GM12878 (cell line): ENCODE measurements around the gene MAPKAP1. TPM values are rescaled to one million over a fixed set of nuclear protein-coding genes. Genes with fewer than 3 reads are reported as not detected.

Experiments
- ATAC-seq: fragments of 200-7000 bp; cut with Tn5 transposase; 3 replicates; pipeline ENCODE4 v1.9.1; 2020; ENCODE audit warnings: mild to moderate bottlenecking, moderate library complexity
- BruUV-seq: library from RNA; stranded (reverse); fragments of 400-500 nt; replicated peaks from 2 replicates; lab custom pipeline; 2021; lab: Mats Ljungman, UMichigan
- CTCF ChIA-PET: fragments of 300-600 bp; sonication (Branson Sonifier 250); formaldehyde crosslinking; extraction: SDS; loops from one replicate; lab custom pipeline; 2021; ENCODE audit warnings: inconsistent platforms; lab: Yijun Ruan, JAX
- POLR2A ChIA-PET: fragments of 350-600 bp; formaldehyde crosslinking; extraction: SDS; loops from one replicate; lab custom pipeline; 2021; ENCODE audit warnings: inconsistent platforms; lab: Charles Lee
- RAD21 ChIA-PET: fragments of 300-600 bp; sonication (Branson Sonifier 250); formaldehyde crosslinking; loops from one replicate; lab custom pipeline; 2023; ENCODE audit warnings: antibody characterized with exemption; ENCODE audit not compliant: unreplicated experiment; lab: Charles Lee
- SMC1A ChIA-PET: fragments of 300-600 bp; sonication (Branson Sonifier 250); formaldehyde crosslinking; loops from one replicate; lab custom pipeline; 2023; ENCODE audit not compliant: unreplicated experiment, uncharacterized antibody; lab: Charles Lee
- DNase-seq: peaks from one replicate; pipeline ENCODE4 v3.0.0-alpha.2; 2011; ENCODE audit warnings: low read depth, low spot score
- FAIRE-seq: peaks from 3 replicates; lab custom pipeline; 2011; peaks lifted over from hg19 to GRCh38; lab: Jason Lieb, UNC
- H2AFZ ChIP-seq: 2 replicates; pipeline ENCODE4 v1.6.0; 2011; ENCODE audit warnings: low read depth, low read length, control low read depth; ENCODE audit not compliant: control insufficient read depth
- H3K27ac ChIP-seq: 2 replicates; pipeline ENCODE4 v1.5.1; 2011; ENCODE audit warnings: control low read depth; ENCODE audit not compliant: control insufficient read depth, insufficient read depth
- H3K27me3 ChIP-seq, 2 experiments: replicated peaks in 1 of 2; 2 replicates each; pipeline versions ENCODE4 v1.6.0 to v1.6.1; 2011; ENCODE audit warnings: low read length in 1 of 2; ENCODE audit not compliant: control insufficient read depth in 2 of 2, insufficient read depth in 2 of 2
- H3K36me3 ChIP-seq, 2 experiments: 2 replicates each; pipeline ENCODE4 v1.5.1; 2011; ENCODE audit warnings: low read length in 1 of 2; ENCODE audit not compliant: control insufficient read depth in 2 of 2, insufficient read depth in 2 of 2
- H3K4me1 ChIP-seq: 2 replicates; pipeline ENCODE4 v1.6.1; 2011; ENCODE audit warnings: mild to moderate bottlenecking, low read length, moderate library complexity, mixed read lengths; ENCODE audit not compliant: control insufficient read depth, insufficient read depth
- H3K4me2 ChIP-seq: 2 replicates; pipeline ENCODE4 v1.6.0; 2011; ENCODE audit warnings: control low read depth; ENCODE audit not compliant: control insufficient read depth, insufficient read depth
- H3K4me3 ChIP-seq: fragments of 200-600 bp; sonication (generic); 2 replicates; pipeline ENCODE4 v1.5.1; 2016
- H3K79me2 ChIP-seq: 2 replicates; pipeline ENCODE4 v1.6.0; 2011; ENCODE audit warnings: low read length; ENCODE audit not compliant: control insufficient read depth, insufficient read depth
- H3K9ac ChIP-seq: 2 replicates; pipeline ENCODE4 v1.8.0; 2011; ENCODE audit warnings: low read length, control low read depth, mixed read lengths; ENCODE audit not compliant: control insufficient read depth, insufficient read depth
- H3K9me3 ChIP-seq: replicated peaks from 3 replicates; pipeline ENCODE4 v1.5.1; 2011; ENCODE audit warnings: mild to moderate bottlenecking, low read length; ENCODE audit not compliant: control insufficient read depth, insufficient read depth
- H4K20me1 ChIP-seq: 2 replicates; pipeline ENCODE4 v1.6.0; 2011; ENCODE audit not compliant: control insufficient read depth, insufficient read depth
- ATF7 ChIP-seq: fragments of 450-650 bp; IDR thresholded peaks from 2 replicates; pipeline ENCODE4 v1.6.1; 2016; ENCODE audit warnings: low read depth, mild to moderate bottlenecking
- CHD1 ChIP-seq: IDR thresholded peaks from 2 replicates; pipeline ENCODE4 v1.6.1; 2012; ENCODE audit warnings: low read depth, low read length, improper control_type of control experiment
- FOXK2 ChIP-seq: fragments of 450-650 bp; IDR thresholded peaks from 2 replicates; pipeline ENCODE4 v1.6.1; 2017; ENCODE audit warnings: mild to moderate bottlenecking, moderate library complexity
- HDGF ChIP-seq: fragments of 450-650 bp; IDR thresholded peaks from 2 replicates; pipeline ENCODE4 v1.6.1; 2016; ENCODE audit warnings: antibody characterized with exemption
- MAX ChIP-seq: IDR thresholded peaks from 2 replicates; pipeline ENCODE4 v1.6.1; 2012; ENCODE audit warnings: low read depth, low read length, improper control_type of control experiment
- MLLT1 ChIP-seq: fragments of 450-650 bp; IDR thresholded peaks from 2 replicates; pipeline ENCODE4 v1.6.1; 2016; ENCODE audit warnings: mild to moderate bottlenecking
- MYC ChIP-seq: IDR thresholded peaks from 2 replicates; pipeline ENCODE4 v1.6.1; 2011; ENCODE audit warnings: mild to moderate bottlenecking, low read length, moderate library complexity, inconsistent platforms; ENCODE audit not compliant: insufficient read depth, insufficient replicate concordance, insufficient read length, severe bottlenecking
- NBN ChIP-seq: fragments of 450-650 bp; IDR thresholded peaks from 2 replicates; pipeline ENCODE4 v1.6.1; 2016
- NFIC ChIP-seq: IDR thresholded peaks from 2 replicates; pipeline ENCODE4 v1.6.1; 2012; ENCODE audit warnings: low read depth, mild to moderate bottlenecking, inconsistent platforms, low read length, moderate library complexity
- NKRF ChIP-seq: fragments of 450-650 bp; conservative IDR thresholded peaks from 2 replicates; pipeline ENCODE4 v1.6.1; 2017; ENCODE audit warnings: mild to moderate bottlenecking, moderate library complexity
- PAX8 ChIP-seq: fragments of 450-650 bp; IDR thresholded peaks from 2 replicates; pipeline ENCODE4 v1.6.1; 2017; ENCODE audit warnings: mild to moderate bottlenecking, moderate library complexity
- PKNOX1 ChIP-seq: fragments of 450-650 bp; IDR thresholded peaks from 2 replicates; pipeline ENCODE4 v1.6.1; 2016; ENCODE audit warnings: mild to moderate bottlenecking
- POLR2AphosphoS5 ChIP-seq: IDR thresholded peaks from 2 replicates; pipeline ENCODE4 v1.6.1; 2011; ENCODE audit warnings: mild to moderate bottlenecking, low read length, inconsistent platforms
- POU2F2 ChIP-seq: IDR thresholded peaks from 3 replicates; pipeline ENCODE4 v1.6.1; 2011; ENCODE audit warnings: low read depth, mild to moderate bottlenecking, low read length, borderline replicate concordance
- SIN3A ChIP-seq: IDR thresholded peaks from 2 replicates; pipeline ENCODE4 v1.6.1; 2012; ENCODE audit warnings: low read depth, low read length, improper control_type of control experiment
- STAT1 ChIP-seq: fragments of 450-650 bp; conservative IDR thresholded peaks from 2 replicates; pipeline ENCODE4 v1.6.1; 2014; ENCODE audit warnings: antibody characterized with exemption, mild to moderate bottlenecking
- TARDBP ChIP-seq: IDR thresholded peaks from 2 replicates; pipeline ENCODE4 v1.6.1; 2016; ENCODE audit warnings: borderline replicate concordance
- TBL1XR1 ChIP-seq: IDR thresholded peaks from 2 replicates; pipeline ENCODE4 v1.6.1; 2012; ENCODE audit warnings: low read depth, low read length, improper control_type of control experiment
- WRNIP1 ChIP-seq: IDR thresholded peaks from 2 replicates; pipeline ENCODE4 v1.6.1; 2011; ENCODE audit warnings: low read depth, low read length, improper control_type of control experiment, borderline replicate concordance
- ZNF207 ChIP-seq: fragments of 450-650 bp; IDR thresholded peaks from 2 replicates; pipeline ENCODE4 v1.6.1; 2014; ENCODE audit warnings: antibody characterized with exemption, mild to moderate bottlenecking, borderline replicate concordance
- WGBS: methylation state at CpG from one replicate; pipeline ENCODE4 v1.1.6; 2016; ENCODE audit warnings: low lambda C conversion rate; ENCODE audit not compliant: insufficient replicate concordance, insufficient coverage; ENCODE audit errors: missing lambda C conversion rate; 5-methylcytosine and 5-hydroxymethylcytosine counted together
- in situ Hi-C: fragments of 300-500 bp; cut with MboI; formaldehyde crosslinking; loops from 9 replicates; pipeline ENCODE4 v1.14.3; 2018; ENCODE audit warnings: mixed read lengths
- intact Hi-C: fragments of 100-400 bp; cut with micrococcal nuclease; formaldehyde crosslinking; loops from one replicate; pipeline ENCODE4 v1.14.2; 2022; ENCODE audit not compliant: unreplicated experiment
- polyA plus RNA-seq, 11 experiments: library from polyadenylated mRNA; depleted of rRNA in 4 of 11; unstranded in 6 of 11; stranded (reverse) in 5 of 11; fragments of >200 nt; fragmentation: Nextera tagmentation in 4 of 11; fragmentation: Illumina TruSeq in 1 of 11; extraction: Ambion mirVana in 4 of 11; extraction: Trizol in 1 of 11; gene quantifications; 1 replicate in 1 of 11; 2 replicates in 10 of 11; pipeline versions ENCODE4 v1.2.1 to v1.2.3, GENCODE V29; 2011 to 2016; ENCODE audit warnings: inconsistent platforms in 2 of 11, missing spikeins in 2 of 11, low read depth in 1 of 11
- total RNA-seq, 4 experiments: library from RNA; depleted of rRNA in 3 of 4; stranded (reverse); fragments of >200 nt in 3 of 4; fragmentation: Illumina TruSeq in 1 of 4; extraction: Trizol in 1 of 4; gene quantifications; 2 replicates each; pipeline versions ENCODE4 v1.2.1 to v1.2.3, GENCODE V29; 2013 to 2021

The MAPKAP1 gene
- total and polyA plus RNA-seq, 10 of the 15 experiments (the other 5 are each of a cell fraction or from before 2014, with no cell fraction given), result 5.1 to 188 (median 105) TPM

- 0 out of 2 replicates have a peak, but pooled peaks have one; percentile 26 for TF ChIP-seq SIN3A
- TF ChIP-seq TBL1XR1, result peak; percentile 78; the same call in 1 of the 2 replicates
- TF ChIP-seq CHD1, result no peak
- TF ChIP-seq MLLT1, result peak; percentile 73
- peak; percentile 69; the same call in 1 of the 2 replicates for TF ChIP-seq HDGF
- TF ChIP-seq WRNIP1, result peak; percentile 97
- peak; percentile 49; the same call in 1 of the 3 replicates for TF ChIP-seq POU2F2
- TF ChIP-seq NBN, result peak; percentile 82; the same call in 1 of the 2 replicates
Observed at GRCh38 chr9:125446561-125447094, 260.4 kb downstream of the MAPKAP1 start (continued).

GRCh38 chr9:125444956-125445506 lies 262.0 kb downstream of the MAPKAP1 start:
- H4K20me1 ChIP-seq, result no peaks in the 10 kb centered on the region; the same call in 1 of the 2 replicates
- H3K4me1 ChIP-seq, result peaks cover 14% of the 10 kb centered on the region
- BruUV-seq, result no TSS peak
- DNase-seq, result no peak
- 98% methylated on average over 8 of the region's 8 CpGs for WGBS
- no peak for FAIRE-seq
- in situ Hi-C loops, result no loop called here
- no peak overlapping the region for H3K4me3 ChIP-seq
- no peak for ATAC-seq
- H3K27ac ChIP-seq, result no peak overlapping the region
- SMC1A ChIA-PET, result interaction anchor here (1.4 kb wide), 1 partner anchor 84 kb away, joined by 6 read pairs; no protein-coding TSS in a partner anchor
- POLR2A ChIA-PET, result no interaction called here
- H3K4me2 ChIP-seq, result no peak overlapping the region
- CTCF ChIA-PET, result interaction anchor here (0.6 kb wide), 1 partner anchor 69 kb away, joined by 3 read pairs; no protein-coding TSS in a partner anchor
- no peak overlapping the region for H2AFZ ChIP-seq
- RAD21 ChIA-PET, result no interaction called here
- no peaks in the 10 kb centered on the region for H3K79me2 ChIP-seq
- no peaks in the 10 kb centered on the region for H3K9me3 ChIP-seq
- no peaks in the 10 kb centered on the region for H3K27me3 ChIP-seq
- intact Hi-C loops, result no loop called here
- H3K36me3 ChIP-seq, result peaks cover 11 to 15% of the 10 kb centered on the region in 2 experiments; a peak in 3 of 4 replicates
- no peak overlapping the region for H3K9ac ChIP-seq
- TF ChIP-seq FOXK2 (no peak), MYC (no peak), MAX (no peak), POLR2AphosphoS5 (no peak), ATF7 (no peak), PKNOX1 (no peak), PAX8 (no peak), NKRF (no peak), NFIC (no peak), ZNF207 (no peak), TARDBP (no peak), WRNIP1 (no peak), STAT1 (no peak)
